H9 (cell line): ENCODE results near the gene PRR5L. TPM values are rescaled to one million over a fixed set of nuclear protein-coding genes. Genes with fewer than 3 reads are reported as not detected.

Source experiments
- DNase-seq: peaks from one replicate; pipeline ENCODE4 v3.0.0-alpha.2; 2017
- H2AFZ ChIP-seq: one replicate; pipeline ENCODE4 v1.6.1; 2013; ENCODE audit warnings: mild to moderate bottlenecking, low read length, control low read depth, moderate library complexity
- H2AK5ac ChIP-seq: 2 replicates; pipeline ENCODE4 v1.6.1; 2013; ENCODE audit warnings: low read length, control low read depth, mixed read lengths; ENCODE audit not compliant: insufficient read length
- H2BK120ac ChIP-seq: one replicate; pipeline ENCODE4 v1.6.1; 2013; ENCODE audit warnings: low read depth, mild to moderate bottlenecking, low read length, control low read depth, inconsistent platforms; ENCODE audit not compliant: poor library complexity, severe bottlenecking
- H2BK12ac ChIP-seq: 2 replicates; pipeline ENCODE4 v1.6.1; 2013; ENCODE audit warnings: low read length, control low read depth, mixed read lengths, low read depth; ENCODE audit not compliant: insufficient read length
- H2BK15ac ChIP-seq: 2 replicates; pipeline ENCODE4 v1.6.1; 2013; ENCODE audit warnings: low read depth, low read length, control low read depth
- H2BK20ac ChIP-seq: one replicate; pipeline ENCODE4 v1.6.1; 2013; ENCODE audit warnings: low read depth, mild to moderate bottlenecking, low read length, control low read depth, inconsistent platforms; ENCODE audit not compliant: poor library complexity, severe bottlenecking
- H2BK5ac ChIP-seq: 2 replicates; pipeline ENCODE4 v1.6.1; 2013; ENCODE audit warnings: low read length, control low read depth, mixed read lengths; ENCODE audit not compliant: insufficient read length
- H3K14ac ChIP-seq: 2 replicates; pipeline ENCODE4 v1.6.1; 2013; ENCODE audit warnings: low read length, control low read depth; ENCODE audit not compliant: insufficient read depth
- H3K18ac ChIP-seq: 2 replicates; pipeline ENCODE4 v1.6.1; 2013; ENCODE audit warnings: low read depth, mild to moderate bottlenecking, mixed read lengths, low read length, control low read depth; ENCODE audit not compliant: insufficient read length
- H3K23ac ChIP-seq: 2 replicates; pipeline ENCODE4 v1.6.1; 2013; ENCODE audit warnings: low read length, control low read depth, mixed read lengths, low read depth; ENCODE audit not compliant: insufficient read length
- H3K23me2 ChIP-seq: 2 replicates; pipeline ENCODE4 v1.6.1; 2013; ENCODE audit warnings: low read depth, mild to moderate bottlenecking, mixed read lengths, low read length, control low read depth; ENCODE audit not compliant: insufficient read length, poor library complexity, severe bottlenecking
- H3K27ac ChIP-seq: 2 replicates; pipeline ENCODE4 v1.5.1; 2013; ENCODE audit warnings: low read length, control low read depth, mixed read lengths, low read depth; ENCODE audit not compliant: insufficient read length
- H3K27me3 ChIP-seq: 2 replicates; pipeline ENCODE4 v1.6.1; 2013; ENCODE audit warnings: low read length, control low read depth, inconsistent platforms; ENCODE audit not compliant: insufficient read depth
- H3K4ac ChIP-seq: 2 replicates; pipeline ENCODE4 v1.6.1; 2013; ENCODE audit warnings: low read depth, mild to moderate bottlenecking, control low read depth, inconsistent platforms, low read length, moderate library complexity
- H3K4me1 ChIP-seq: 2 replicates; pipeline ENCODE4 v1.6.1; 2013; ENCODE audit warnings: low read length, control low read depth, inconsistent platforms; ENCODE audit not compliant: insufficient read depth
- H3K4me2 ChIP-seq: 2 replicates; pipeline ENCODE4 v1.6.1; 2013; ENCODE audit warnings: low read length, control low read depth, mixed read lengths; ENCODE audit not compliant: insufficient read length, insufficient read depth
- H3K56ac ChIP-seq: 2 replicates; pipeline ENCODE4 v1.6.1; 2013; ENCODE audit warnings: low read depth, mild to moderate bottlenecking, mixed read lengths, low read length, control low read depth; ENCODE audit not compliant: insufficient read length
- H3K79me1 ChIP-seq: 2 replicates; pipeline ENCODE4 v1.6.1; 2013; ENCODE audit warnings: low read depth, mild to moderate bottlenecking, moderate library complexity, low read length, control low read depth, inconsistent platforms; ENCODE audit not compliant: insufficient read depth, poor library complexity, severe bottlenecking
- H3K79me2 ChIP-seq: 2 replicates; pipeline ENCODE4 v1.6.1; 2013; ENCODE audit warnings: low read length, control low read depth, inconsistent platforms; ENCODE audit not compliant: insufficient read depth
- H3K9ac ChIP-seq: 2 replicates; pipeline ENCODE4 v1.6.1; 2013; ENCODE audit warnings: low read length, control low read depth, mixed read lengths; ENCODE audit not compliant: insufficient read length; ENCODE audit errors: extremely low read depth
- H3K9me3 ChIP-seq: one replicate; pipeline ENCODE4 v1.6.1; 2013; ENCODE audit warnings: low read depth, low read length, inconsistent platforms; ENCODE audit not compliant: control insufficient read depth
- H3T11ph ChIP-seq: one replicate; pipeline ENCODE4 v1.6.1; 2013; ENCODE audit warnings: mild to moderate bottlenecking, low read length, control low read depth, inconsistent platforms
- H4K20me1 ChIP-seq: one replicate; pipeline ENCODE4 v1.6.1; 2013; ENCODE audit not compliant: control insufficient read depth, insufficient read length, insufficient read depth
- H4K5ac ChIP-seq: 2 replicates; pipeline ENCODE4 v1.6.1; 2013; ENCODE audit warnings: low read depth, mild to moderate bottlenecking, mixed read lengths, low read length, control low read depth; ENCODE audit not compliant: insufficient read length
- H4K8ac ChIP-seq: replicated peaks from 2 replicates; pipeline ENCODE4 v1.6.1; 2013; ENCODE audit warnings: low read length, control low read depth, mixed read lengths, low read depth; ENCODE audit not compliant: insufficient read length
- H4K91ac ChIP-seq: 2 replicates; pipeline ENCODE4 v1.6.1; 2013; ENCODE audit warnings: low read depth, mild to moderate bottlenecking, moderate library complexity, mixed read lengths, low read length, control low read depth; ENCODE audit not compliant: insufficient read length
- H3K27ac Mint-ChIP-seq, 3 experiments: 2 replicates in 2 of 3; 3 replicates in 1 of 3; pipeline ENCODE4 v1.8.0; 2020 to 2021; ENCODE audit warnings: mixed read lengths in 3 of 3, mild to moderate bottlenecking in 1 of 3, moderate library complexity in 1 of 3
- H3K27me3 Mint-ChIP-seq: 2 replicates; pipeline ENCODE4 v1.8.0; 2021; ENCODE audit warnings: low read depth, mild to moderate bottlenecking, moderate library complexity, mixed read lengths
- H3K36me3 Mint-ChIP-seq, 3 experiments: 2 replicates in 2 of 3; 3 replicates in 1 of 3; pipeline ENCODE4 v1.8.0; 2020 to 2021; ENCODE audit warnings: low read depth in 3 of 3, mixed read lengths in 3 of 3; ENCODE audit not compliant: insufficient read depth in 1 of 3
- H3K4me1 Mint-ChIP-seq, 2 experiments: 2 replicates each; pipeline ENCODE4 v1.8.0; 2020; ENCODE audit warnings: mixed read lengths in 2 of 2
- H3K4me3 Mint-ChIP-seq, 2 experiments: 2 replicates in 1 of 2; 3 replicates in 1 of 2; pipeline ENCODE4 v1.8.0; 2020 to 2021; ENCODE audit warnings: mild to moderate bottlenecking in 2 of 2, mixed read lengths in 2 of 2, moderate library complexity in 1 of 2
- H3K9me3 Mint-ChIP-seq, 2 experiments: 2 replicates in 1 of 2; 3 replicates in 1 of 2; pipeline ENCODE4 v1.8.0; 2020; ENCODE audit warnings: mild to moderate bottlenecking in 2 of 2, mixed read lengths in 2 of 2, moderate library complexity in 1 of 2
- CTCF ChIP-seq: fragments of 200-600 bp; sonication (generic); conservative IDR thresholded peaks from 3 replicates; pipeline ENCODE4 v1.8.0; 2021; ENCODE audit warnings: antibody characterized with exemption, mild to moderate bottlenecking
- WGBS: extraction: QIAGEN DNeasy Blood & Tissue Kit; methylation state at CpG from one replicate; pipeline ENCODE4 v1.1.7; 2013; ENCODE audit warnings: missing lambda C conversion rate, low lambda C conversion rate, mixed read lengths; ENCODE audit not compliant: insufficient read length; ENCODE audit errors: extremely low coverage; 5-methylcytosine and 5-hydroxymethylcytosine counted together
- long read RNA-seq: library from polyadenylated mRNA; unstranded; transcript quantifications from one replicate; pipeline ENCODE4 v2.0.0, GENCODE V29; 2020
- total RNA-seq: library from RNA; stranded (reverse); gene quantifications from 2 replicates; pipeline ENCODE4 v1.2.1, GENCODE V29; 2021

The PRR5L gene
- 4.1 and 5.6 TPM in 2 replicates for total RNA-seq
- long read RNA-seq, partial matches to known transcripts, result 3 of 11 reads
- long read RNA-seq, other reads (novel, unspliced or antisense), result 8 of 11 reads

GRCh38 chr11:36295926-36296325 is at the start of gene PRR5L:
Gene PRR5L (plus strand): TSS chr11:36296288. CDS start chr11:36401122, 104,834 bp downstream.
- no peaks in the 10 kb centered on the region for H3K27me3 ChIP-seq
- H2BK120ac ChIP-seq, result no peak within 1 kb of the TSS
- H3K9me3 ChIP-seq, result no peaks in the 10 kb centered on the region
- no peak within 1 kb of the TSS for H3K56ac ChIP-seq
- peak within 1 kb of the TSS in 2 of 3 experiments; percentile 18 to 30; a peak in 2 of 7 replicates for H3K27ac Mint-ChIP-seq
- no peaks in the 10 kb centered on the region for H3K23me2 ChIP-seq
- H3K18ac ChIP-seq, result no peak within 1 kb of the TSS
- no peak within 1 kb of the TSS for H3K9ac ChIP-seq
- H3K4me1 ChIP-seq, result no peaks in the 10 kb centered on the region
- no peak within 1 kb of the TSS; a peak in 1 of 5 replicates for H3K4me3 Mint-ChIP-seq
- H3K27ac ChIP-seq, result no peak within 1 kb of the TSS
- no peak within 1 kb of the TSS for H2BK20ac ChIP-seq
- no peak within 1 kb of the TSS for H3K14ac ChIP-seq
- no peak within 1 kb of the TSS for H2BK5ac ChIP-seq
- peaks cover 9% of the 10 kb centered on the region for H3K27me3 Mint-ChIP-seq
- no peaks in the 10 kb centered on the region for H4K20me1 ChIP-seq
- peaks cover 11 to 13% of the 10 kb centered on the region in 2 experiments for H3K4me1 Mint-ChIP-seq
- no CpG with 5 or more reads among the region's 3 CpGs for WGBS
- no peak within 1 kb of the TSS for H2BK15ac ChIP-seq
- no peak within 1 kb of the TSS for H4K8ac ChIP-seq
- no peak within 1 kb of the TSS for H3K4ac ChIP-seq
- no peak within 1 kb of the TSS for H3K4me2 ChIP-seq
- H2AFZ ChIP-seq, result no peak within 1 kb of the TSS
- no peak within 1 kb of the TSS for H4K91ac ChIP-seq
- no peak within 1 kb of the TSS for H2BK12ac ChIP-seq
- H3T11ph ChIP-seq, result no peak within 1 kb of the TSS
- no peaks in the 10 kb centered on the region for H3K79me2 ChIP-seq
- H4K5ac ChIP-seq, result no peak within 1 kb of the TSS
- TF ChIP-seq CTCF, result no peak
- peaks cover 0 to 6% (median 2%) of the 10 kb centered on the region in 3 experiments; a peak in 3 of 7 replicates for H3K36me3 Mint-ChIP-seq
- H3K79me1 ChIP-seq, result no peaks in the 10 kb centered on the region
- no peak within 1 kb of the TSS for H3K23ac ChIP-seq
- no peak for DNase-seq
- H3K9me3 Mint-ChIP-seq, result peaks cover 0 to 2% of the 10 kb centered on the region in 2 experiments; a peak in 2 of 5 replicates
- no peak within 1 kb of the TSS for H2AK5ac ChIP-seq
